Panc1 (cell line): ENCODE results near the gene MGAT5B. TPM values are rescaled to one million over a fixed set of nuclear protein-coding genes. Genes with fewer than 3 reads are reported as not detected.

Source experiments
- ATAC-seq: fragments of 200-7000 bp; cut with Tn5 transposase; 2 replicates; pipeline ENCODE4 v1.9.1; 2020; ENCODE audit warnings: mild to moderate bottlenecking, moderate library complexity
- BruUV-seq: library from RNA; stranded (reverse); fragments of 400-500 nt; replicated peaks from 2 replicates; lab custom pipeline; 2021; lab: Mats Ljungman, UMichigan
- CTCF ChIA-PET: fragments of 300-600 bp; sonication (Branson Sonifier 250); formaldehyde crosslinking; loops from one replicate; lab custom pipeline; 2022; ENCODE audit warnings: antibody characterized with exemption; lab: Charles Lee
- POLR2A ChIA-PET: fragments of 300-600 bp; sonication (Branson Sonifier 250); formaldehyde crosslinking; loops from one replicate; lab custom pipeline; 2022; ENCODE audit warnings: antibody characterized with exemption; lab: Charles Lee
- DNase-seq: peaks from one replicate; pipeline ENCODE4 v3.0.0-alpha.2; 2010; ENCODE audit warnings: low read depth, low spot score
- H3K27ac ChIP-seq: 2 replicates; pipeline ENCODE4 v1.5.1; 2011; ENCODE audit warnings: mild to moderate bottlenecking, low read length, inconsistent platforms
- H3K27me3 ChIP-seq: fragments of 200-500 bp; sonication (Bioruptor generic); 2 replicates; pipeline ENCODE4 v1.6.0; 2014; ENCODE audit warnings: low read length, inconsistent platforms; ENCODE audit not compliant: control insufficient read depth, insufficient read depth
- H3K36me3 ChIP-seq: fragments of 200-500 bp; sonication (Bioruptor generic); 2 replicates; pipeline ENCODE4 v1.5.1; 2014; ENCODE audit warnings: inconsistent platforms, mild to moderate bottlenecking, low read length, moderate library complexity; ENCODE audit not compliant: control insufficient read depth, insufficient read depth
- H3K4me1 ChIP-seq: 2 replicates; pipeline ENCODE4 v1.5.1; 2011; ENCODE audit warnings: inconsistent platforms, mild to moderate bottlenecking, low read length, moderate library complexity; ENCODE audit not compliant: control insufficient read depth, insufficient read depth
- H3K4me3 ChIP-seq, 2 experiments: 2 replicates each; pipeline ENCODE4 v1.5.1; 2011 to 2012; ENCODE audit warnings: low read depth in 2 of 2, low read length in 2 of 2, mild to moderate bottlenecking in 2 of 2, inconsistent platforms in 1 of 2, moderate library complexity in 1 of 2
- H3K9me3 ChIP-seq: fragments of 200-500 bp; sonication (Bioruptor generic); 2 replicates; pipeline ENCODE4 v1.5.1; 2014; ENCODE audit warnings: low read depth, mild to moderate bottlenecking, inconsistent platforms, low read length, moderate library complexity; ENCODE audit not compliant: control insufficient read depth, insufficient read depth
- CTCF ChIP-seq: fragments of 450-650 bp; IDR thresholded peaks from 2 replicates; pipeline ENCODE4 v1.5.1; 2017; ENCODE audit warnings: mild to moderate bottlenecking
- POLR2AphosphoS5 ChIP-seq: IDR thresholded peaks from 2 replicates; pipeline ENCODE4 v1.6.1; 2012; ENCODE audit warnings: mild to moderate bottlenecking, low read depth, low read length, moderate library complexity
- REST ChIP-seq, 2 experiments: IDR thresholded peaks; 2 replicates each; pipeline ENCODE4 v1.6.1; 2011 to 2012; ENCODE audit warnings: low read depth in 2 of 2, control low read depth in 1 of 2, low read length in 1 of 2, mild to moderate bottlenecking in 1 of 2, moderate library complexity in 1 of 2; ENCODE audit not compliant: insufficient read depth in 1 of 2
- SIN3A ChIP-seq: IDR thresholded peaks from 2 replicates; pipeline ENCODE4 v1.6.1; 2012; ENCODE audit warnings: low read depth, mild to moderate bottlenecking, low read length, moderate library complexity, borderline replicate concordance; ENCODE audit not compliant: insufficient read depth
- TCF7L2 ChIP-seq: IDR thresholded peaks from 2 replicates; pipeline ENCODE4 v1.6.1; 2011; ENCODE audit warnings: mild to moderate bottlenecking, low read depth, low read length, inconsistent platforms
- in situ Hi-C: cut with HindIII; loops from 2 replicates; pipeline ENCODE4 v1.10.0; 2016; ENCODE audit warnings: low sequenced_read_pairs, low pct_unique_long_range_greater_than_20kb
- intact Hi-C: fragments of 100-400 bp; cut with micrococcal nuclease; formaldehyde crosslinking; loops from one replicate; pipeline ENCODE4 v1.10.0; 2022; ENCODE audit not compliant: unreplicated experiment
- total RNA-seq: library from RNA; stranded (reverse); gene quantifications from one replicate; pipeline ENCODE4 v1.2.1, GENCODE V29; 2021; ENCODE audit not compliant: unreplicated experiment

Gene MGAT5B
- total RNA-seq, 1 experiment from 2014 or later = 34.9 TPM

- BruUV-seq = no TSS peak
- Histone ChIP-seq H3K4me1 (peaks cover 12% of the 10 kb centered on the region; the same call in 1 of the 2 replicates), H3K36me3 (no peaks in the 10 kb centered on the region; the same call in 1 of the 2 replicates), H3K27ac (no peak overlapping the region), H3K9me3 (no peaks in the 10 kb centered on the region), H3K4me3 (no peak overlapping the region), H3K27me3 (no peaks in the 10 kb centered on the region)
- CTCF ChIA-PET = interaction anchor here (0.9 kb wide), 1 partner anchor 10 kb away, joined by 3 read pairs; no protein-coding TSS in a partner anchor
- intact Hi-C loops = no loop called here
- in situ Hi-C loops = no loop called here
- POLR2A ChIA-PET = no interaction called here
- DNase-seq (no peak), ATAC-seq (no peak)
- no peak for TF ChIP-seq REST (IDR thresholded peaks at IDR 0.05; ENCODE audit: insufficient read depth in 1 of 2, low read depth in 2 of 2, low read length in 1 of 2)
- TF ChIP-seq TCF7L2 = no peak
- TF ChIP-seq CTCF = no peak
- no peak for TF ChIP-seq POLR2AphosphoS5
- no peak for TF ChIP-seq SIN3A
Measured at GRCh38 chr17:76929601-76930000, 61.4 kb downstream of the MGAT5B start.

DNA sequence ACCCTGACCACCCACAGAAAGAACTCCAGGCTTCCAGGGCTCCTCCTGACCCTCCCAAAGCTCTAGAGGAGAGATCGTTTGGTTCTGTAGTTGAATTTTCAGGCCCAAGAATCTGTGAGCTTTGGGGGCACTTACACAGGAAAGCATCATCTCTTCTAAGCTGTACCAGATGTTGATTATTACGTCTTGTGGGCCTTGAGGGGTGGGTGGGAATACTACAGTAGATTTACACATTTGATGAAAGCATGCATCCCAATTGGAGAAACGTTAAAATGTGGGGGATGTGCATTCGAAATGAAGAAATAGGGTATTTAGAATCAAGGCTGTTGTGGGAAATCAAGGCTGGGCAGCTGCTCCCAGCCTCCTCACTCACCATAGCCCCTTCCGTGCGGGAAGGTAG, 61.9 kb downstream of the MGAT5B start:
- CTCF ChIA-PET = interaction anchor here (0.9 kb wide), 1 partner anchor 10 kb away, joined by 3 read pairs; no protein-coding TSS in a partner anchor
- Histone ChIP-seq H3K27ac (no peak overlapping the region), H3K27me3 (no peaks in the 10 kb centered on the region), H3K4me3 (no peak overlapping the region), H3K9me3 (no peaks in the 10 kb centered on the region), H3K4me1 (peaks cover 13% of the 10 kb centered on the region; the same call in 1 of the 2 replicates), H3K36me3 (no peaks in the 10 kb centered on the region; the same call in 1 of the 2 replicates)
- ATAC-seq (no peak), DNase-seq (no peak)
- POLR2A ChIA-PET = no interaction called here
- in situ Hi-C loops = no loop called here
- intact Hi-C loops = no loop called here
- TF ChIP-seq REST (IDR thresholded peaks at IDR 0.05; ENCODE audit: insufficient read depth in 1 of 2, low read depth in 2 of 2, low read length in 1 of 2) (no peak), CTCF (no peak), SIN3A (no peak), TCF7L2 (no peak), POLR2AphosphoS5 (no peak)
- no TSS peak for BruUV-seq
